ENCODE results near the gene TBL3.

Gene TBL3

DNA sequence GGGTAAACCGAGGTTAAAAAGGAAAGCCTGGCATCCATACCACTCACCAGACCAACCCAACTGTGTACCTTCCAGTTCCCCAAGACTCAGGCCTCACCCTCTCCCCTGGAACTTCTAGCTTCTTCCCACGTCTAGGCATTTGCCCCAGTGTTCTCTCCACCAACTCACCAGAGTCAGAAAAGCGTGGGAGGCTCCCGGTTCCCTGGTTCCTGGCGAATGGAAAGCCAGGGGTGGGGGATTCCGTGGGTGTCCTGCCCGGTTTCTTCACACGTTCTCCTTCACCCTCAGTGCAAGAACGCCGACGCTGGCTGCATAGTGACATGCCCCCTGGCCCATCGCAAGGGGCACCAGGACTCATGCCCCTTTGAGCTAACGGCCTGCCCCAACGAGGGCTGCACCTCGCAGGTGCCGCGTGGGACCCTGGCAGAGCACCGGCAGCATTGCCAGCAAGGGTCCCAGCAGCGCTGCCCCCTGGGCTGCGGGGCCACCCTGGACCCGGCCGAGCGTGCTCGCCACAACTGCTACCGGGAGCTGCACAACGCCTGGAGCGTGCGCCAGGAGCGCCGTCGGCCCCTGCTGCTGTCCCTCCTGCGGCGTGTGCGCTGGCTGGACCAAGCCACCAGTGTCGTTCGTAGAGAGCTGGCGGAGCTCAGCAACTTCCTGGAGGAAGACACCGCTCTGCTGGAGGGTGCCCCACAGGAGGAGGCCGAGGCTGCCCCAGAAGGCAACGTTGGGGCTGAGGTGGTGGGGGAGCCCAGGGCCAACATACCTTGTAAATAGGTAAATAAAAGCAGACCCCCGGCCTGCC lies 3.5 kb upstream of the TBL3 start:
- no peak for TF ChIP-seq ZBTB7A (IDR thresholded peaks at IDR 0.05; ENCODE audit: low read depth)
- no peak for TF ChIP-seq CREB1 (IDR thresholded peaks at IDR 0.05; ENCODE audit: low read depth)
- no peak for TF ChIP-seq TAF1 (IDR thresholded peaks at IDR 0.05; ENCODE audit: low read depth)
- TF ChIP-seq TCF12 (IDR thresholded peaks at IDR 0.05; ENCODE audit: low read depth): no peak
- TF ChIP-seq FOXM1 (IDR thresholded peaks at IDR 0.05; ENCODE audit: borderline replicate concordance, low read depth): no peak
- no peak for TF ChIP-seq TEAD4 (IDR thresholded peaks at IDR 0.05)
- TF ChIP-seq, protein P1, sequence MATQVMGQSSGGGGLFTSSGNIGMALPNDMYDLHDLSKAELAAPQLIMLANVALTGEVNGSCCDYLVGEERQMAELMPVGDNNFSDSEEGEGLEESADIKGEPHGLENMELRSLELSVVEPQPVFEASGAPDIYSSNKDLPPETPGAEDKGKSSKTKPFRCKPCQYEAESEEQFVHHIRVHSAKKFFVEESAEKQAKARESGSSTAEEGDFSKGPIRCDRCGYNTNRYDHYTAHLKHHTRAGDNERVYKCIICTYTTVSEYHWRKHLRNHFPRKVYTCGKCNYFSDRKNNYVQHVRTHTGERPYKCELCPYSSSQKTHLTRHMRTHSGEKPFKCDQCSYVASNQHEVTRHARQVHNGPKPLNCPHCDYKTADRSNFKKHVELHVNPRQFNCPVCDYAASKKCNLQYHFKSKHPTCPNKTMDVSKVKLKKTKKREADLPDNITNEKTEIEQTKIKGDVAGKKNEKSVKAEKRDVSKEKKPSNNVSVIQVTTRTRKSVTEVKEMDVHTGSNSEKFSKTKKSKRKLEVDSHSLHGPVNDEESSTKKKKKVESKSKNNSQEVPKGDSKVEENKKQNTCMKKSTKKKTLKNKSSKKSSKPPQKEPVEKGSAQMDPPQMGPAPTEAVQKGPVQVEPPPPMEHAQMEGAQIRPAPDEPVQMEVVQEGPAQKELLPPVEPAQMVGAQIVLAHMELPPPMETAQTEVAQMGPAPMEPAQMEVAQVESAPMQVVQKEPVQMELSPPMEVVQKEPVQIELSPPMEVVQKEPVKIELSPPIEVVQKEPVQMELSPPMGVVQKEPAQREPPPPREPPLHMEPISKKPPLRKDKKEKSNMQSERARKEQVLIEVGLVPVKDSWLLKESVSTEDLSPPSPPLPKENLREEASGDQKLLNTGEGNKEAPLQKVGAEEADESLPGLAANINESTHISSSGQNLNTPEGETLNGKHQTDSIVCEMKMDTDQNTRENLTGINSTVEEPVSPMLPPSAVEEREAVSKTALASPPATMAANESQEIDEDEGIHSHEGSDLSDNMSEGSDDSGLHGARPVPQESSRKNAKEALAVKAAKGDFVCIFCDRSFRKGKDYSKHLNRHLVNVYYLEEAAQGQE (IDR thresholded peaks at IDR 0.05; ENCODE audit: low read depth): no peak
- no peak for TF ChIP-seq EGR1 (IDR thresholded peaks at IDR 0.05)
- TF ChIP-seq, protein P2, sequence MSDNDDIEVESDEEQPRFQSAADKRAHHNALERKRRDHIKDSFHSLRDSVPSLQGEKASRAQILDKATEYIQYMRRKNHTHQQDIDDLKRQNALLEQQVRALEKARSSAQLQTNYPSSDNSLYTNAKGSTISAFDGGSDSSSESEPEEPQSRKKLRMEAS (IDR thresholded peaks at IDR 0.05): no peak
- TF ChIP-seq, protein P3, sequence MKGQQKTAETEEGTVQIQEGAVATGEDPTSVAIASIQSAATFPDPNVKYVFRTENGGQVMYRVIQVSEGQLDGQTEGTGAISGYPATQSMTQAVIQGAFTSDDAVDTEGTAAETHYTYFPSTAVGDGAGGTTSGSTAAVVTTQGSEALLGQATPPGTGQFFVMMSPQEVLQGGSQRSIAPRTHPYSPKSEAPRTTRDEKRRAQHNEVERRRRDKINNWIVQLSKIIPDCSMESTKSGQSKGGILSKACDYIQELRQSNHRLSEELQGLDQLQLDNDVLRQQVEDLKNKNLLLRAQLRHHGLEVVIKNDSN (IDR thresholded peaks at IDR 0.05): no peak
- no peak for TF ChIP-seq YY1 (IDR thresholded peaks at IDR 0.05; ENCODE audit: low read depth)
- TF ChIP-seq NFIC (IDR thresholded peaks at IDR 0.05): no peak
- no peak for TF ChIP-seq RAD21 (IDR thresholded peaks at IDR 0.05; ENCODE audit: low read depth)
- no peak for TF ChIP-seq CEBPB (IDR thresholded peaks at IDR 0.05)
- TF ChIP-seq EP300 (IDR thresholded peaks at IDR 0.05; ENCODE audit: borderline replicate concordance): no peak

DNA sequence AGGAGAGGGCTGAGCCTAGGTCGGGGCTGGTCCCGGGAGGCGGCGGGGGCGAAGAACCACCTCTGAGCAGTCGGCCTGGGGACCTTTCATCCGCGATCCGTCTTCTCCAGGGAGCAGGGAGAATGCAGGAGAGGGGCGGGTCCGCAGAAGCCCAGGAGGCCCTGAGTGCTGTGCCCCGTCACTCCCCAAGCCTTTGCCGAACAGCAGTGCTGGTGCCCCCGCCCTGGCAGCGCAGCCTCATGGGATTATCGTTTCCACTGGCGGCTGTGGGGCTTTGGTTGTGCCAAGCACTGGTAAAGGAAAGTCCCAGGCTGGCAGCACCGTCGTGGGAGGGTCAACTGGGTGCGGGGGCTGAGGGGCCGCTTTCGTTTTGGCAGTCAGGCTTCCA lies 631 bp downstream of the TBL3 start:
- no peak for TF ChIP-seq YY1 (IDR thresholded peaks at IDR 0.05; ENCODE audit: low read depth)
- TF ChIP-seq NFIC (IDR thresholded peaks at IDR 0.05): no peak
- no peak for TF ChIP-seq EGR1 (IDR thresholded peaks at IDR 0.05)
- TF ChIP-seq ZBTB7A (IDR thresholded peaks at IDR 0.05; ENCODE audit: low read depth): no peak
- no peak for TF ChIP-seq EP300 (IDR thresholded peaks at IDR 0.05; ENCODE audit: borderline replicate concordance)
- no peak for TF ChIP-seq TAF1 (IDR thresholded peaks at IDR 0.05; ENCODE audit: low read depth)
- TF ChIP-seq RAD21 (IDR thresholded peaks at IDR 0.05; ENCODE audit: low read depth): no peak

DNA sequence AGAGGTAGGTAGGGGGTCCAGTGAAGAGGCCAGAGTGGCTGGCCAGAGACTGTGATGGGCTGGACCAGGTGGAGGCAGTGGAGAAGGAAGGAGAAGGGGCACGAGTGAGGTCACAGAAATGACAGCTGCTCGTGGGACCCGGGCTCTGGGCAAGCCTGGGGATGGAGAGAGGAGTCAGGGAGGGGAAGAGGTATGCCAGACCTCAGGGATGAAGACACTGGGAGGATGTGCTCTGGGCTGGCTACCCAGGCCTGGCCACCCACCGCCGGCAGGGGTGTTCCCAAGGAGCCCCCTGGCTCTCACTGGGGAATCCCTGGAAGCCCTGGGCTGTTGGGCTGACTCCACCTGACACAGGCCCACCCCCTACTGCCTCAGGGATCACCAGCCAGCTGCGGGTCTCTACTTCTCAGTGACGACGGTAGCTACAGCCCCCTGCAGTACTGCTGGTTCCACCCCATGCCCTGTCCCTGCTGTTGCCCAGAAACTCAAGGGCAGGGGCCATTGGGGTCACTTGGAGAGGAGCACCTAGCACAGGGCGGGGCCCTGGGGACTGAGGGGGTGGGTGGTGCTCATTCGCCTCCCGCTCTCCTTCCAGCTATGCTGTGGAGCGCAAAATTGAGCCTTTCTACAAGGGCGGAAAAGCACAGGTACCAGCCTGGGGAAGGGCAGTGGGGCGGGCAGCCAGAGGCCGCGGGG lies 1.8 kb downstream of the TBL3 start:
- TF ChIP-seq NFIC (IDR thresholded peaks at IDR 0.05): no peak
- TF ChIP-seq TAF1 (IDR thresholded peaks at IDR 0.05; ENCODE audit: low read depth): no peak
- TF ChIP-seq YY1 (IDR thresholded peaks at IDR 0.05; ENCODE audit: low read depth): no peak
- TF ChIP-seq TEAD4 (IDR thresholded peaks at IDR 0.05): no peak
- no peak for TF ChIP-seq EP300 (IDR thresholded peaks at IDR 0.05; ENCODE audit: borderline replicate concordance)
- TF ChIP-seq, protein P3 (IDR thresholded peaks at IDR 0.05): no peak
- no peak for TF ChIP-seq CREB1 (IDR thresholded peaks at IDR 0.05; ENCODE audit: low read depth)
- no peak for TF ChIP-seq TCF12 (IDR thresholded peaks at IDR 0.05; ENCODE audit: low read depth)
- TF ChIP-seq, protein P1 (IDR thresholded peaks at IDR 0.05; ENCODE audit: low read depth): no peak
- TF ChIP-seq FOXM1 (IDR thresholded peaks at IDR 0.05; ENCODE audit: borderline replicate concordance, low read depth): no peak
- TF ChIP-seq ZBTB7A (IDR thresholded peaks at IDR 0.05; ENCODE audit: low read depth): no peak
- TF ChIP-seq CEBPB (IDR thresholded peaks at IDR 0.05): no peak
- TF ChIP-seq, protein P2 (IDR thresholded peaks at IDR 0.05): no peak
- no peak for TF ChIP-seq EGR1 (IDR thresholded peaks at IDR 0.05)
- no peak for TF ChIP-seq RAD21 (IDR thresholded peaks at IDR 0.05; ENCODE audit: low read depth)

DNA sequence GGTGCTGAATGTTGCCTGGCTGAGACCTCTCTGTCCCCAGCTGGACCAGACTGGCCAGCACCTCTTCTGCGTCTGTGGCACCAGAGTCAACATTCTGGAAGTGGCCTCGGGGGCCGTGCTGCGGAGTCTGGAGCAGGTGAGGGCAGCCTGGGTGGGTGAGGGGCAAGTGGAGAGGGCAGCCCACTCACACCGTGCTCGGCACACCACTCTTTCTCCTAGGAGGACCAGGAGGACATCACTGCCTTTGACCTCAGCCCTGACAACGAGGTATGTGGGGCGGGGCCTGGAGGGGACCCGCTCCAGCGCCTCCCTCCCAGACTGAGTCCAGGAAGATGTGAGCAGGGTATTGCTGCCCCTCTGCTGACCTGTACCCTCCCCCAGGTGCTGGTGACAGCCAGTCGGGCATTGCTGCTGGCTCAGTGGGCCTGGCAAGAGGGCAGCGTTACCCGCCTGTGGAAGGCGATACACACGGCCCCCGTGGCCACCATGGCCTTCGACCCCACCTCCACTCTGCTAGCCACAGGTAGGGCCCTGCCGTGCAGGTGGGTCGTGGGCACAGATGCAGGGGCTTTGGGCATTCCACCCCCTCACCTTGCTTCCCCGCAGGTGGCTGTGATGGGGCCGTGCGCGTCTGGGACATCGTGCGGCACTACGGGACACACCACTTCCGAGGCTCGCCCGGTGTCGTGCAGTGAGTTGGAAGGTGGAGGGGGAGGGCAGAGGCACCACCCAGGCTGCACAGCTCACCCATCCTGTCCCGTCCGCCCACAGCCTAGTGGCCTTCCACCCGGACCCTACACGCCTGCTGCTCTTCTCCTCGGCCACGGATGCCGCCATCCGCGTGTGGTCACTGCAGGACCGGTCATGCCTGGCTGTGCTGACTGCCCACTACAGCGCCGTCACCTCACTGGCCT lies 2.6 kb downstream of the TBL3 start:
- no peak for TF ChIP-seq ZBTB7A (IDR thresholded peaks at IDR 0.05; ENCODE audit: low read depth)
- TF ChIP-seq TAF1 (IDR thresholded peaks at IDR 0.05; ENCODE audit: low read depth): no peak
- TF ChIP-seq, protein P2 (IDR thresholded peaks at IDR 0.05): no peak
- no peak for TF ChIP-seq EP300 (IDR thresholded peaks at IDR 0.05; ENCODE audit: borderline replicate concordance)
